Mesodermal cell (in vitro differentiated cells): ENCODE results near the gene COL18A1.

Source experiments
- H3K27ac ChIP-seq: 2 replicates; pipeline ENCODE4 v1.7.0; 2013; ENCODE audit warnings: mild to moderate bottlenecking, low read depth, low read length, moderate library complexity; ENCODE audit not compliant: severe bottlenecking
- H3K36me3 ChIP-seq: 2 replicates; pipeline ENCODE4 v1.7.1; 2013; ENCODE audit warnings: mild to moderate bottlenecking, low read length, moderate library complexity; ENCODE audit not compliant: control insufficient read depth, insufficient read depth
- H3K4me1 ChIP-seq: one replicate; pipeline ENCODE4 v1.7.1; 2013; ENCODE audit warnings: mild to moderate bottlenecking, low read length; ENCODE audit not compliant: insufficient read depth, control insufficient read depth, poor library complexity, severe bottlenecking
- H3K4me3 ChIP-seq: 2 replicates; pipeline ENCODE4 v1.7.0; 2013; ENCODE audit warnings: low read length, control low read depth, mild to moderate bottlenecking; ENCODE audit not compliant: insufficient read depth, poor library complexity, severe bottlenecking; ENCODE audit errors: extremely low read depth
- H3K9me3 ChIP-seq: 2 replicates; pipeline ENCODE4 v1.7.1; 2013; ENCODE audit warnings: mild to moderate bottlenecking, low read length, moderate library complexity; ENCODE audit not compliant: control insufficient read depth
- WGBS, 2 experiments: methylation state at CpG; one replicate each; pipeline ENCODE4 v1.1.5; 2013; ENCODE audit warnings: missing lambda C conversion rate in 2 of 2; ENCODE audit not compliant: insufficient coverage in 2 of 2; 5-methylcytosine and 5-hydroxymethylcytosine counted together

The COL18A1 gene

GRCh38 chr21:45481977-45482898 is 77.3 kb downstream of the COL18A1 start:
- H3K9me3 ChIP-seq = no peaks in the 10 kb centered on the region
- H3K36me3 ChIP-seq = peaks cover 94% of the 10 kb centered on the region
- peak overlapping the region; percentile 23 for H3K27ac ChIP-seq
- H3K4me3 ChIP-seq = no peak overlapping the region
- WGBS, 2 experiments = 97% methylated on average over 27 to 33 of the region's 33 CpGs
- peaks cover 5% of the 10 kb centered on the region for H3K4me1 ChIP-seq

- 95% methylated on average over 33 to 34 of the region's 40 CpGs for WGBS, 2 experiments
- Histone ChIP-seq H3K36me3 (peaks cover 93% of the 10 kb centered on the region), H3K4me1 (peaks cover 5% of the 10 kb centered on the region), H3K4me3 (no peak overlapping the region), H3K27ac (no peak overlapping the region), H3K9me3 (no peaks in the 10 kb centered on the region)
These were observed 78.2 kb downstream of the COL18A1 start for GRCh38 chr21:45482899-45483821.

GRCh38 chr21:45484318-45484717 is 79.4 kb downstream of the COL18A1 start:
- H3K4me3 ChIP-seq = no peak overlapping the region
- peaks cover 89% of the 10 kb centered on the region for H3K36me3 ChIP-seq
- WGBS, 2 experiments = 95 to 100% methylated on average over 4 to 5 of the region's 6 CpGs
- peaks cover 2% of the 10 kb centered on the region for H3K4me1 ChIP-seq
- H3K9me3 ChIP-seq = no peaks in the 10 kb centered on the region
- no peak overlapping the region for H3K27ac ChIP-seq

- peaks cover 85% of the 10 kb centered on the region for H3K36me3 ChIP-seq
- no peak overlapping the region for H3K27ac ChIP-seq
- 90 to 95% methylated on average over 18 to 25 of the region's 25 CpGs for WGBS, 2 experiments
- H3K4me3 ChIP-seq = no peak overlapping the region
- no peaks in the 10 kb centered on the region for H3K9me3 ChIP-seq
- H3K4me1 ChIP-seq = peaks cover 2% of the 10 kb centered on the region
These were observed 80.9 kb downstream of the COL18A1 start for GRCh38 chr21:45485686-45486442.

- Histone ChIP-seq H3K4me3 (no peak overlapping the region), H3K4me1 (peaks cover 2% of the 10 kb centered on the region), H3K9me3 (no peaks in the 10 kb centered on the region), H3K36me3 (peaks cover 87% of the 10 kb centered on the region), H3K27ac (no peak overlapping the region)
- 96 to 97% methylated on average over 25 to 27 of the region's 29 CpGs for WGBS, 2 experiments
These were observed 81.6 kb downstream of the COL18A1 start for GRCh38 chr21:45486443-45487160.

GRCh38 chr21:45487161-45487806 is 82.3 kb downstream of the COL18A1 start:
- no peaks in the 10 kb centered on the region for H3K9me3 ChIP-seq
- H3K36me3 ChIP-seq = peaks cover 87% of the 10 kb centered on the region
- H3K4me3 ChIP-seq = no peak overlapping the region
- WGBS, 2 experiments = 96 to 97% methylated on average over 26 to 33 of the region's 33 CpGs
- peaks cover 2% of the 10 kb centered on the region for H3K4me1 ChIP-seq
- no peak overlapping the region for H3K27ac ChIP-seq

- WGBS, 2 experiments = 76 to 79% methylated on average over 10 to 16 of the region's 18 CpGs
- no peak overlapping the region for H3K27ac ChIP-seq
These were observed 83.1 kb downstream of the COL18A1 start for GRCh38 chr21:45487891-45488600.

GRCh38 chr21:45488931-45489721 is 84.2 kb downstream of the COL18A1 start:
- Histone ChIP-seq H3K4me3 (no peak overlapping the region), H3K9me3 (no peaks in the 10 kb centered on the region), H3K27ac (no peak overlapping the region), H3K4me1 (peaks cover 2% of the 10 kb centered on the region), H3K36me3 (peaks cover 89% of the 10 kb centered on the region)
- 81 to 82% methylated on average over 33 to 36 of the region's 36 CpGs for WGBS, 2 experiments

More at GRCh38 chr21:45487891-45488600, 83.1 kb downstream of the COL18A1 start:
- Histone ChIP-seq H3K4me3 (no peak overlapping the region), H3K4me1 (peaks cover 2% of the 10 kb centered on the region), H3K9me3 (no peaks in the 10 kb centered on the region), H3K36me3 (peaks cover 87% of the 10 kb centered on the region)

GRCh38 chr21:45489722-45489982 is 84.7 kb downstream of the COL18A1 start:
- Histone ChIP-seq H3K9me3 (no peaks in the 10 kb centered on the region), H3K27ac (no peak overlapping the region), H3K4me1 (peaks cover 2% of the 10 kb centered on the region), H3K36me3 (peaks cover 89% of the 10 kb centered on the region), H3K4me3 (no peak overlapping the region)
- WGBS, 2 experiments = 100% methylated on average over 2 of the region's 9 CpGs; no CpG with 5 or more reads in 1 of the 2 experiments
